ENCODE data around the gene SH3RF3.

GRCh38 chr2:109222422-109222821 lies 93.4 kb downstream of the SH3RF3 start:
- TF ChIP-seq, protein P1, sequence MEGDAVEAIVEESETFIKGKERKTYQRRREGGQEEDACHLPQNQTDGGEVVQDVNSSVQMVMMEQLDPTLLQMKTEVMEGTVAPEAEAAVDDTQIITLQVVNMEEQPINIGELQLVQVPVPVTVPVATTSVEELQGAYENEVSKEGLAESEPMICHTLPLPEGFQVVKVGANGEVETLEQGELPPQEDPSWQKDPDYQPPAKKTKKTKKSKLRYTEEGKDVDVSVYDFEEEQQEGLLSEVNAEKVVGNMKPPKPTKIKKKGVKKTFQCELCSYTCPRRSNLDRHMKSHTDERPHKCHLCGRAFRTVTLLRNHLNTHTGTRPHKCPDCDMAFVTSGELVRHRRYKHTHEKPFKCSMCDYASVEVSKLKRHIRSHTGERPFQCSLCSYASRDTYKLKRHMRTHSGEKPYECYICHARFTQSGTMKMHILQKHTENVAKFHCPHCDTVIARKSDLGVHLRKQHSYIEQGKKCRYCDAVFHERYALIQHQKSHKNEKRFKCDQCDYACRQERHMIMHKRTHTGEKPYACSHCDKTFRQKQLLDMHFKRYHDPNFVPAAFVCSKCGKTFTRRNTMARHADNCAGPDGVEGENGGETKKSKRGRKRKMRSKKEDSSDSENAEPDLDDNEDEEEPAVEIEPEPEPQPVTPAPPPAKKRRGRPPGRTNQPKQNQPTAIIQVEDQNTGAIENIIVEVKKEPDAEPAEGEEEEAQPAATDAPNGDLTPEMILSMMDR (IDR thresholded peaks at IDR 0.05), result no peak
- no peak for TF ChIP-seq POLR2A (IDR thresholded peaks at IDR 0.05)

All from adrenal gland (tissue), 5 donors.